WTC11 (cell line): ENCODE results near the gene LYZL4. TPM values are rescaled to one million over a fixed set of nuclear protein-coding genes. Genes with fewer than 3 reads are reported as not detected.

Source experiments
- ATAC-seq: fragments of 200-7000 bp; cut with Tn5 transposase; 2 replicates; pipeline ENCODE4 v1.10.0; 2021; ENCODE audit warnings: mild to moderate bottlenecking, moderate library complexity
- CTCF ChIA-PET: fragments of 300-600 bp; sonication (Branson Sonifier 250); formaldehyde crosslinking; loops from one replicate; lab custom pipeline; 2021; ENCODE audit warnings: antibody characterized with exemption; lab: Charles Lee
- POLR2A ChIA-PET: fragments of 350-600 bp; sonication (Branson Sonifier 250); formaldehyde crosslinking; loops from one replicate; lab custom pipeline; 2021; ENCODE audit warnings: antibody characterized with exemption; lab: Charles Lee
- DNase-seq: peaks from one replicate; pipeline ENCODE4 v3.0.0; 2021; ENCODE audit warnings: low spot score
- H3K27ac Mint-ChIP-seq: 2 replicates; pipeline ENCODE4 v1.8.0; 2021; ENCODE audit warnings: mixed read lengths
- H3K27me3 Mint-ChIP-seq: 2 replicates; pipeline ENCODE4 v1.8.0; 2021; ENCODE audit warnings: low read depth, mild to moderate bottlenecking, moderate library complexity, mixed read lengths
- H3K36me3 Mint-ChIP-seq: 2 replicates; pipeline ENCODE4 v1.8.0; 2021; ENCODE audit warnings: mixed read lengths
- H3K4me1 Mint-ChIP-seq: 2 replicates; pipeline ENCODE4 v1.8.0; 2022; ENCODE audit warnings: mixed read lengths
- H3K4me3 Mint-ChIP-seq: 2 replicates; pipeline ENCODE4 v1.8.0; 2021; ENCODE audit warnings: mild to moderate bottlenecking, moderate library complexity, mixed read lengths
- H3K9me3 Mint-ChIP-seq: 2 replicates; pipeline ENCODE4 v1.8.0; 2021; ENCODE audit warnings: mixed read lengths
- CTCF ChIP-seq: fragments of 200-600 bp; IDR thresholded peaks from 2 replicates; pipeline ENCODE4 v1.8.0; 2022; ENCODE audit warnings: antibody characterized with exemption
- GABPB1 ChIP-seq: sonication (generic); formaldehyde crosslinking; IDR thresholded peaks from 2 replicates; pipeline ENCODE4 v1.8.1; 2023; ENCODE audit warnings: mild to moderate bottlenecking, missing genetic modification reagents
- IRF1 ChIP-seq: sonication (generic); formaldehyde crosslinking; IDR thresholded peaks from 2 replicates; pipeline ENCODE4 v1.8.0; 2023; ENCODE audit warnings: missing genetic modification reagents
- JUN ChIP-seq: sonication (generic); formaldehyde crosslinking; IDR thresholded peaks from 2 replicates; pipeline ENCODE4 v1.8.0; 2023; ENCODE audit warnings: mild to moderate bottlenecking, missing genetic modification reagents
- KAT7 ChIP-seq: sonication (generic); formaldehyde crosslinking; IDR thresholded peaks from 2 replicates; pipeline ENCODE4 v1.8.1; 2023; ENCODE audit warnings: missing genetic modification reagents, mild to moderate bottlenecking, borderline replicate concordance
- MXD4 ChIP-seq: fragments of 250-450 bp; sonication (Bioruptor Pico); IDR thresholded peaks from 2 replicates; pipeline ENCODE4 v1.8.0; 2021; ENCODE audit warnings: mild to moderate bottlenecking, moderate library complexity, borderline replicate concordance
- MYBL2 ChIP-seq: sonication (generic); formaldehyde crosslinking; IDR thresholded peaks from 2 replicates; pipeline ENCODE4 v1.8.1; 2023; ENCODE audit warnings: mild to moderate bottlenecking, moderate library complexity, missing genetic modification reagents
- NR2C2 ChIP-seq: sonication (generic); formaldehyde crosslinking; IDR thresholded peaks from 2 replicates; pipeline ENCODE4 v1.8.0; 2022; ENCODE audit warnings: mild to moderate bottlenecking, missing genetic modification reagents
- PREB ChIP-seq: sonication (generic); formaldehyde crosslinking; IDR thresholded peaks from 2 replicates; pipeline ENCODE4 v1.8.1; 2022; ENCODE audit warnings: mild to moderate bottlenecking, missing genetic modification reagents, moderate library complexity, borderline replicate concordance
- SMAD4 ChIP-seq: sonication (generic); formaldehyde crosslinking; IDR thresholded peaks from 2 replicates; pipeline ENCODE4 v1.8.0; 2022; ENCODE audit warnings: mild to moderate bottlenecking, missing genetic modification reagents
- TEAD1 ChIP-seq: sonication (generic); formaldehyde crosslinking; IDR thresholded peaks from 2 replicates; pipeline ENCODE4 v1.8.0; 2022; ENCODE audit warnings: mild to moderate bottlenecking, missing genetic modification reagents
- ZNF232 ChIP-seq: sonication (generic); formaldehyde crosslinking; IDR thresholded peaks from 2 replicates; pipeline ENCODE4 v1.8.0; 2022; ENCODE audit warnings: mild to moderate bottlenecking, missing genetic modification reagents
- ZNF317 ChIP-seq: sonication (generic); formaldehyde crosslinking; IDR thresholded peaks from 2 replicates; pipeline ENCODE4 v1.8.1; 2023; ENCODE audit warnings: low read depth, mild to moderate bottlenecking, moderate library complexity, missing genetic modification reagents, borderline replicate concordance
- ZNF416 ChIP-seq: fragments of 250-450 bp; sonication (Bioruptor Pico); IDR thresholded peaks from 2 replicates; pipeline ENCODE4 v1.9.0; 2021; ENCODE audit warnings: mild to moderate bottlenecking, inconsistent platforms
- ZNF512 ChIP-seq: sonication (generic); formaldehyde crosslinking; IDR thresholded peaks from 2 replicates; pipeline ENCODE4 v1.8.1; 2022; ENCODE audit warnings: missing genetic modification reagents, borderline replicate concordance
- ZSCAN18 ChIP-seq: fragments of 250-450 bp; sonication (Bioruptor Pico); IDR thresholded peaks from 2 replicates; pipeline ENCODE4 v2.1.2; 2022; ENCODE audit warnings: mild to moderate bottlenecking, moderate library complexity
- total RNA-seq: library from RNA; stranded (reverse); gene quantifications from 3 replicates; pipeline ENCODE4 v1.2.3, GENCODE V29; 2021
- TF ChIP-seq, protein P1 (sequence below): sonication (generic); formaldehyde crosslinking; IDR thresholded peaks from 2 replicates; pipeline ENCODE4 v1.8.1; 2023; ENCODE audit warnings: mild to moderate bottlenecking, missing genetic modification reagents, moderate library complexity

The LYZL4 gene
- total RNA-seq, 1 experiment from 2014 or later = not detected

GRCh38 chr3:42398080-42398479 is 12.3 kb downstream of the LYZL4 start (continued):
- TF ChIP-seq, protein P1, sequence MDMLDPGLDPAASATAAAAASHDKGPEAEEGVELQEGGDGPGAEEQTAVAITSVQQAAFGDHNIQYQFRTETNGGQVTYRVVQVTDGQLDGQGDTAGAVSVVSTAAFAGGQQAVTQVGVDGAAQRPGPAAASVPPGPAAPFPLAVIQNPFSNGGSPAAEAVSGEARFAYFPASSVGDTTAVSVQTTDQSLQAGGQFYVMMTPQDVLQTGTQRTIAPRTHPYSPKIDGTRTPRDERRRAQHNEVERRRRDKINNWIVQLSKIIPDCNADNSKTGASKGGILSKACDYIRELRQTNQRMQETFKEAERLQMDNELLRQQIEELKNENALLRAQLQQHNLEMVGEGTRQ (CRISPR knock-in tag) = no peak
- TF ChIP-seq MYBL2 (CRISPR knock-in tag) (no peak), ZNF232 (CRISPR knock-in tag) (no peak)

- no peak for ATAC-seq
- CTCF ChIA-PET = interaction anchor here (1.1 kb wide), 1 partner anchor 46 kb away, joined by 3 read pairs; no protein-coding TSS in a partner anchor
- no peak overlapping the region for H3K27ac Mint-ChIP-seq
Observed at GRCh38 chr3:42397644-42398043, 12.8 kb downstream of the LYZL4 start.

More at GRCh38 chr3:42397644-42398043, 12.8 kb downstream of the LYZL4 start:
- H3K4me1 Mint-ChIP-seq = no peaks in the 10 kb centered on the region
- TF ChIP-seq JUN (CRISPR knock-in tag) (no peak), ZNF416 (CRISPR knock-in tag) (no peak), GABPB1 (CRISPR knock-in tag) (no peak), TEAD1 (CRISPR knock-in tag) (no peak), SMAD4 (no peak), ZNF512 (CRISPR knock-in tag) (no peak), ZSCAN18 (CRISPR knock-in tag) (no peak), PREB (CRISPR knock-in tag) (no peak), NR2C2 (CRISPR knock-in tag) (no peak), MXD4 (CRISPR knock-in tag) (no peak), CTCF (no peak), IRF1 (CRISPR knock-in tag) (no peak), ZNF317 (CRISPR knock-in tag) (no peak), KAT7 (CRISPR knock-in tag) (no peak)
- H3K27me3 Mint-ChIP-seq = no peaks in the 10 kb centered on the region
- no peaks in the 10 kb centered on the region for H3K36me3 Mint-ChIP-seq
- DNase-seq = no peak
- POLR2A ChIA-PET = no interaction called here
- H3K4me3 Mint-ChIP-seq = no peak overlapping the region
- H3K9me3 Mint-ChIP-seq = peaks cover 10% of the 10 kb centered on the region; the same call in 1 of the 2 replicates
